Endodermal cell (in vitro differentiated cells): ENCODE data around the gene WLS. TPM values are rescaled to one million over a fixed set of nuclear protein-coding genes. Genes with fewer than 3 reads are reported as not detected.

Source experiments
- DNase-seq: peaks from one replicate; pipeline ENCODE4 v3.0.0-alpha.2; 2017
- H3K27ac ChIP-seq: 2 replicates; pipeline ENCODE4 v1.5.1; 2013; ENCODE audit warnings: mild to moderate bottlenecking, low read depth, low read length, moderate library complexity
- H3K27me3 ChIP-seq: 2 replicates; pipeline ENCODE4 v1.6.1; 2013; ENCODE audit warnings: mild to moderate bottlenecking, low read length, moderate library complexity; ENCODE audit not compliant: insufficient read depth, control insufficient read depth, poor library complexity, severe bottlenecking
- H3K36me3 ChIP-seq: 2 replicates; pipeline ENCODE4 v1.7.0; 2013; ENCODE audit warnings: mild to moderate bottlenecking, low read length, moderate library complexity; ENCODE audit not compliant: control insufficient read depth, insufficient read depth
- H3K4me1 ChIP-seq: one replicate; pipeline ENCODE4 v1.7.0; 2013; ENCODE audit warnings: low read length; ENCODE audit not compliant: control insufficient read depth, insufficient read depth
- H3K4me3 ChIP-seq: 2 replicates; pipeline ENCODE4 v1.5.1; 2013; ENCODE audit warnings: mild to moderate bottlenecking, low read length, moderate library complexity
- H3K9ac ChIP-seq: 2 replicates; pipeline ENCODE4 v1.6.1; 2013; ENCODE audit warnings: mild to moderate bottlenecking, low read length, moderate library complexity; ENCODE audit not compliant: poor library complexity, severe bottlenecking; ENCODE audit errors: extremely low read depth
- H3K9me3 ChIP-seq: 2 replicates; pipeline ENCODE4 v1.6.1; 2013; ENCODE audit warnings: mild to moderate bottlenecking, low read length, moderate library complexity; ENCODE audit not compliant: control insufficient read depth
- H3K27ac Mint-ChIP-seq: 2 replicates; pipeline ENCODE4 v1.8.0; 2020; ENCODE audit warnings: mixed read lengths
- H3K27me3 Mint-ChIP-seq: 2 replicates; pipeline ENCODE4 v1.8.0; 2021; ENCODE audit warnings: mild to moderate bottlenecking, mixed read lengths; ENCODE audit not compliant: insufficient read depth
- H3K36me3 Mint-ChIP-seq: 2 replicates; pipeline ENCODE4 v1.8.0; 2020; ENCODE audit warnings: low read depth, mixed read lengths
- H3K4me1 Mint-ChIP-seq: 2 replicates; pipeline ENCODE4 v1.8.0; 2020; ENCODE audit warnings: mixed read lengths
- H3K4me3 Mint-ChIP-seq: 2 replicates; pipeline ENCODE4 v1.8.0; 2020; ENCODE audit warnings: mild to moderate bottlenecking, moderate library complexity, mixed read lengths
- H3K9me3 Mint-ChIP-seq: 2 replicates; pipeline ENCODE4 v1.8.0; 2020; ENCODE audit warnings: mild to moderate bottlenecking, mixed read lengths
- CTCF ChIP-seq: fragments of 200-600 bp; sonication (generic); conservative IDR thresholded peaks from 2 replicates; pipeline ENCODE4 v1.5.0; 2021; ENCODE audit warnings: antibody characterized with exemption, mild to moderate bottlenecking
- WGBS, 2 experiments: methylation state at CpG; one replicate each; pipeline versions ENCODE4 v1.1.5 to v1.1.7; 2013; ENCODE audit warnings: missing lambda C conversion rate in 2 of 2, mixed read lengths in 1 of 2; ENCODE audit not compliant: insufficient coverage in 1 of 2, insufficient read length in 1 of 2; 5-methylcytosine and 5-hydroxymethylcytosine counted together
- total RNA-seq, 2 donors: library from RNA; stranded (reverse); fragmentation: NEBNext Ultra II Directional in 1 of 2; extraction: Animal tissue kit (Norgen Biotek cat#: 25700) in 1 of 2; gene quantifications; 2 replicates in 1 of 2; 3 replicates in 1 of 2; pipeline ENCODE4 v1.2.1, GENCODE V29; 2021

The WLS gene
- total RNA-seq, 2 donors from 2014 or later: 90.8 to 115 TPM

GRCh38 chr1:68128820-68129219 is 103.5 kb downstream of the WLS start:
- H3K4me3 ChIP-seq: no peak overlapping the region
- no peaks in the 10 kb centered on the region for H3K4me1 Mint-ChIP-seq

GRCh38 chr1:68128157-68128556 is 104.2 kb downstream of the WLS start:
- H3K9me3 ChIP-seq: no peaks in the 10 kb centered on the region
- no peak overlapping the region for H3K4me3 ChIP-seq
- no peaks in the 10 kb centered on the region for H3K4me1 ChIP-seq
- TF ChIP-seq CTCF: no peak
- H3K27ac ChIP-seq: no peak overlapping the region
- H3K4me3 Mint-ChIP-seq: no peak overlapping the region
- no peaks in the 10 kb centered on the region for H3K4me1 Mint-ChIP-seq
- peaks cover 82% of the 10 kb centered on the region for H3K36me3 ChIP-seq
- no peak overlapping the region for H3K27ac Mint-ChIP-seq
- peaks cover 35% of the 10 kb centered on the region for H3K36me3 Mint-ChIP-seq
- H3K9ac ChIP-seq: no peak overlapping the region
- no peaks in the 10 kb centered on the region for H3K27me3 ChIP-seq
- peak; percentile 55 for DNase-seq
- WGBS, 2 experiments: 69% methylated on average over 1 of the region's 1 CpG; no CpG with 5 or more reads in 1 of the 2 experiments
- H3K27me3 Mint-ChIP-seq: peaks cover 11% of the 10 kb centered on the region
- no peaks in the 10 kb centered on the region for H3K9me3 Mint-ChIP-seq

More at GRCh38 chr1:68128820-68129219, 103.5 kb downstream of the WLS start:
- Histone ChIP-seq H3K9me3 (no peaks in the 10 kb centered on the region), H3K27me3 (no peaks in the 10 kb centered on the region), H3K4me1 (no peaks in the 10 kb centered on the region), H3K36me3 (peaks cover 87% of the 10 kb centered on the region), H3K27ac (no peak overlapping the region), H3K9ac (no peak overlapping the region)
- Mint-ChIP-seq H3K36me3 (peaks cover 42% of the 10 kb centered on the region), H3K9me3 (no peaks in the 10 kb centered on the region), H3K27ac (no peak overlapping the region), H3K27me3 (peaks cover 13% of the 10 kb centered on the region), H3K4me3 (no peak overlapping the region)
- WGBS, 2 experiments: 84 to 91% methylated on average over 9 to 10 of the region's 10 CpGs
- DNase-seq: peak; percentile 39
- no peak for TF ChIP-seq CTCF

GRCh38 chr1:68121536-68121935 is 110.8 kb downstream of the WLS start:
- H3K27me3 Mint-ChIP-seq: peaks cover 2% of the 10 kb centered on the region
- no peaks in the 10 kb centered on the region for H3K9me3 Mint-ChIP-seq
- no peak overlapping the region for H3K27ac Mint-ChIP-seq
- Histone ChIP-seq H3K36me3 (peaks cover 60% of the 10 kb centered on the region), H3K9me3 (no peaks in the 10 kb centered on the region), H3K4me3 (no peak overlapping the region), H3K27ac (no peak overlapping the region), H3K4me1 (no peaks in the 10 kb centered on the region), H3K9ac (no peak overlapping the region), H3K27me3 (no peaks in the 10 kb centered on the region)
- peaks cover 2% of the 10 kb centered on the region for H3K4me1 Mint-ChIP-seq
- no peak for TF ChIP-seq CTCF
- no peak overlapping the region for H3K4me3 Mint-ChIP-seq
- H3K36me3 Mint-ChIP-seq: peaks cover 17% of the 10 kb centered on the region
- 71 to 100% methylated on average over 2 to 4 of the region's 4 CpGs for WGBS, 2 experiments
- peak; percentile 24 for DNase-seq
